HG03139 (cell line): ENCODE results near the gene F8.
"Not testable (repeated sequence)": the region's sequence is repeated elsewhere in the genome, so short reads cannot be mapped to it uniquely, and the experiment has no call there.

Experiments
- ATAC-seq: cut with Tn5 transposase; IDR thresholded peaks from one replicate; pipeline ENCODE4 v1.9.1; 2021; ENCODE audit not compliant: unreplicated experiment

Gene F8

GRCh38 chrX:154885549-154885948, 137.0 kb downstream of the F8 start:
- ATAC-seq: not testable (repeated sequence)

GRCh38 chrX:154885057-154885456, 137.5 kb downstream of the F8 start:
- ATAC-seq: not testable (repeated sequence)

GRCh38 chrX:154884069-154884468, 138.5 kb downstream of the F8 start:
- not testable (repeated sequence) for ATAC-seq

GRCh38 chrX:154873329-154873728, 149.2 kb downstream of the F8 start:
- ATAC-seq: no peak

GRCh38 chrX:154868522-154868921, 154.0 kb downstream of the F8 start:
- not testable (repeated sequence) for ATAC-seq

- no peak for ATAC-seq
Observed at GRCh38 chrX:154855256-154855655, 167.3 kb downstream of the F8 start.

GRCh38 chrX:154850957-154851611, 171.4 kb downstream of the F8 start:
- no peak for ATAC-seq

- ATAC-seq: no peak
Observed at GRCh38 chrX:154840856-154841255, 181.7 kb downstream of the F8 start.

GRCh38 chrX:154836163-154836562, 186.4 kb downstream of the F8 start:
- ATAC-seq: no peak

GRCh38 chrX:154834562-154834961, 188.0 kb downstream of the F8 start, which contains the start of gene SMIM9:
Gene SMIM9 (minus strand): TSS chrX:154834662. CDS start chrX:154830856, 3,806 bp downstream.
- no peak for ATAC-seq

- ATAC-seq: no peak
Observed at GRCh38 chrX:154833746-154834274, 188.7 kb downstream of the F8 start.

- ATAC-seq: no peak
Observed at GRCh38 chrX:154829926-154830442, 192.5 kb downstream of the F8 start.

GRCh38 chrX:154829134-154829533, 193.4 kb downstream of the F8 start:
- ATAC-seq: no peak

GRCh38 chrX:154828016-154828408, 194.5 kb downstream of the F8 start:
- ATAC-seq: no peak

- peak; percentile 94 for ATAC-seq
Observed at GRCh38 chrX:154827194-154828015, 195.1 kb downstream of the F8 start.

- not testable (repeated sequence) for ATAC-seq
Observed at GRCh38 chrX:154825586-154825985, 196.9 kb downstream of the F8 start.

GRCh38 chrX:154824638-154825037, 197.9 kb downstream of the F8 start:
- ATAC-seq: no peak

GRCh38 chrX:154822029-154822428, 200.5 kb downstream of the F8 start:
- ATAC-seq: no peak

GRCh38 chrX:154821523-154821922, 201.0 kb downstream of the F8 start:
- no peak for ATAC-seq

GRCh38 chrX:154819771-154820341, 202.7 kb downstream of the F8 start:
- ATAC-seq: no peak
